HCT116 (cell line): ENCODE data around the gene TMPRSS11A.

Experiments used
- EZH2 ChIP-seq: fragments of 200-600 bp; sonication (generic); IDR thresholded peaks from 2 replicates; pipeline ENCODE4 v1.6.1; 2017; ENCODE audit warnings: antibody characterized with exemption, mixed run types
- JUND ChIP-seq: IDR thresholded peaks from 2 replicates; pipeline ENCODE4 v1.6.1; 2012
- POLR2A ChIP-seq: IDR thresholded peaks from 2 replicates; pipeline ENCODE4 v1.7.0; 2011; ENCODE audit warnings: borderline replicate concordance; ENCODE audit not compliant: insufficient read depth, insufficient read length; ENCODE audit errors: extremely low read depth
- POLR2AphosphoS5 ChIP-seq: IDR thresholded peaks from 2 replicates; pipeline ENCODE4 v1.6.1; 2011; ENCODE audit warnings: mild to moderate bottlenecking, low read depth, low read length, moderate library complexity
- RAD21 ChIP-seq: IDR thresholded peaks from 2 replicates; pipeline ENCODE4 v1.6.1; 2012; ENCODE audit warnings: low read depth, mild to moderate bottlenecking
- YY1 ChIP-seq: IDR thresholded peaks from 2 replicates; pipeline ENCODE4 v1.6.1; 2011; ENCODE audit warnings: low read length, low read depth, moderate library complexity, mild to moderate bottlenecking; ENCODE audit not compliant: insufficient replicate concordance; ENCODE audit errors: extremely low read depth
- TF ChIP-seq, protein P1 (sequence below), 3 experiments: fragments of 200-600 bp in 1 of 3; sonication (generic) in 1 of 3; IDR thresholded peaks in 2 of 3; conservative IDR thresholded peaks in 1 of 3; 2 replicates each; pipeline ENCODE4 v1.5.1; 2012 to 2017; ENCODE audit warnings: low read depth in 2 of 3, low read length in 2 of 3, antibody characterized with exemption in 1 of 3, borderline replicate concordance in 1 of 3, control low read depth in 1 of 3, mild to moderate bottlenecking in 1 of 3, mixed read lengths in 1 of 3, mixed run types in 1 of 3, moderate library complexity in 1 of 3; ENCODE audit not compliant: insufficient read depth in 1 of 3
- TF ChIP-seq, protein P2 (sequence below): IDR thresholded peaks from 2 replicates; pipeline ENCODE4 v1.6.1; 2012; ENCODE audit warnings: low read depth

DNA sequence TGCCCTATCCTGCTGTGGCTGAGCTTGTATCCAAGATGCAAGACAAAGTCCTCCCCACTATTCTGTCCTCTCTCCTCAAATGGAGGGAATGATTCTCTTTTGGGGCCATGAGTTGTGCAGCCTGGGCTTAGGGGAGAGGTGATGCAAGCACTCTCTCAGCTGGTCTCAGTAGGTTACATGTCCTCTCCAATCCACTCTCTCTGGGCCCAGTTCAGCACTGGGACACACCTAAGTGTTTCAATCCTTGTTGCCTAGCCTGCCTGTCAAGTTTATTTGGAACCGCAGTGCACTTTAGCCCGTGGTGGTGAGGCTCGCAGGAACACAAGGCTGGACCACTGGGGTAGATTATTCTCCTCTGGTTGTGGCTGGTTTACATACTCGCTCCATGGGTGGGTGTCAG is 55.6 kb downstream of the TMPRSS11A start:
- TF ChIP-seq, protein P1, sequence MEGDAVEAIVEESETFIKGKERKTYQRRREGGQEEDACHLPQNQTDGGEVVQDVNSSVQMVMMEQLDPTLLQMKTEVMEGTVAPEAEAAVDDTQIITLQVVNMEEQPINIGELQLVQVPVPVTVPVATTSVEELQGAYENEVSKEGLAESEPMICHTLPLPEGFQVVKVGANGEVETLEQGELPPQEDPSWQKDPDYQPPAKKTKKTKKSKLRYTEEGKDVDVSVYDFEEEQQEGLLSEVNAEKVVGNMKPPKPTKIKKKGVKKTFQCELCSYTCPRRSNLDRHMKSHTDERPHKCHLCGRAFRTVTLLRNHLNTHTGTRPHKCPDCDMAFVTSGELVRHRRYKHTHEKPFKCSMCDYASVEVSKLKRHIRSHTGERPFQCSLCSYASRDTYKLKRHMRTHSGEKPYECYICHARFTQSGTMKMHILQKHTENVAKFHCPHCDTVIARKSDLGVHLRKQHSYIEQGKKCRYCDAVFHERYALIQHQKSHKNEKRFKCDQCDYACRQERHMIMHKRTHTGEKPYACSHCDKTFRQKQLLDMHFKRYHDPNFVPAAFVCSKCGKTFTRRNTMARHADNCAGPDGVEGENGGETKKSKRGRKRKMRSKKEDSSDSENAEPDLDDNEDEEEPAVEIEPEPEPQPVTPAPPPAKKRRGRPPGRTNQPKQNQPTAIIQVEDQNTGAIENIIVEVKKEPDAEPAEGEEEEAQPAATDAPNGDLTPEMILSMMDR (IDR thresholded peaks at IDR 0.05 in 2 of 3, conservative IDR thresholded peaks at IDR 0.05 in 1 of 3; ENCODE audit: borderline replicate concordance in 1 of 3, insufficient read depth in 1 of 3, low read depth in 2 of 3, low read length in 2 of 3), result no peak
- no peak for TF ChIP-seq JUND
- no peak for TF ChIP-seq YY1
- TF ChIP-seq RAD21, result no peak
- no peak for TF ChIP-seq POLR2A
- TF ChIP-seq EZH2, result no peak
- no peak for TF ChIP-seq POLR2AphosphoS5
- TF ChIP-seq, protein P2, sequence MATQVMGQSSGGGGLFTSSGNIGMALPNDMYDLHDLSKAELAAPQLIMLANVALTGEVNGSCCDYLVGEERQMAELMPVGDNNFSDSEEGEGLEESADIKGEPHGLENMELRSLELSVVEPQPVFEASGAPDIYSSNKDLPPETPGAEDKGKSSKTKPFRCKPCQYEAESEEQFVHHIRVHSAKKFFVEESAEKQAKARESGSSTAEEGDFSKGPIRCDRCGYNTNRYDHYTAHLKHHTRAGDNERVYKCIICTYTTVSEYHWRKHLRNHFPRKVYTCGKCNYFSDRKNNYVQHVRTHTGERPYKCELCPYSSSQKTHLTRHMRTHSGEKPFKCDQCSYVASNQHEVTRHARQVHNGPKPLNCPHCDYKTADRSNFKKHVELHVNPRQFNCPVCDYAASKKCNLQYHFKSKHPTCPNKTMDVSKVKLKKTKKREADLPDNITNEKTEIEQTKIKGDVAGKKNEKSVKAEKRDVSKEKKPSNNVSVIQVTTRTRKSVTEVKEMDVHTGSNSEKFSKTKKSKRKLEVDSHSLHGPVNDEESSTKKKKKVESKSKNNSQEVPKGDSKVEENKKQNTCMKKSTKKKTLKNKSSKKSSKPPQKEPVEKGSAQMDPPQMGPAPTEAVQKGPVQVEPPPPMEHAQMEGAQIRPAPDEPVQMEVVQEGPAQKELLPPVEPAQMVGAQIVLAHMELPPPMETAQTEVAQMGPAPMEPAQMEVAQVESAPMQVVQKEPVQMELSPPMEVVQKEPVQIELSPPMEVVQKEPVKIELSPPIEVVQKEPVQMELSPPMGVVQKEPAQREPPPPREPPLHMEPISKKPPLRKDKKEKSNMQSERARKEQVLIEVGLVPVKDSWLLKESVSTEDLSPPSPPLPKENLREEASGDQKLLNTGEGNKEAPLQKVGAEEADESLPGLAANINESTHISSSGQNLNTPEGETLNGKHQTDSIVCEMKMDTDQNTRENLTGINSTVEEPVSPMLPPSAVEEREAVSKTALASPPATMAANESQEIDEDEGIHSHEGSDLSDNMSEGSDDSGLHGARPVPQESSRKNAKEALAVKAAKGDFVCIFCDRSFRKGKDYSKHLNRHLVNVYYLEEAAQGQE, result no peak
